Measurements from ENCODE around the gene TLCD3B.
"Not testable (repeated sequence)": the region's sequence is repeated elsewhere in the genome, so short reads cannot be mapped to it uniquely, and the experiment has no call there.

The TLCD3B gene

GRCh38 chr16:30025574-30025973 is 5.5 kb downstream of the TLCD3B start:
- no peak for DNase-seq (ENCODE audit: low spot score)

- DNase-seq (ENCODE audit: low spot score), result no peak
Measured at GRCh38 chr16:30025156-30025555, 5.9 kb downstream of the TLCD3B start.

- no peak for DNase-seq (ENCODE audit: low spot score)
Measured at GRCh38 chr16:30024451-30024850, 6.6 kb downstream of the TLCD3B start.

- DNase-seq (ENCODE audit: low spot score), result no peak
Measured at GRCh38 chr16:30023586-30023985, 7.5 kb downstream of the TLCD3B start.

GRCh38 chr16:30022887-30023286 is 8.2 kb downstream of the TLCD3B start, which contains the start of gene C16orf92:
TSS of gene C16orf92 (plus strand) at chr16:30023198. CDS start at chr16:30023341, 143 bp downstream.
- no peak for DNase-seq (ENCODE audit: low spot score)

- DNase-seq (ENCODE audit: low spot score), result no peak
Measured at GRCh38 chr16:30018731-30019158, 12.3 kb downstream of the TLCD3B start.

GRCh38 chr16:30017937-30018336 is 13.1 kb downstream of the TLCD3B start:
- DNase-seq (ENCODE audit: low spot score), result not testable (repeated sequence)

GRCh38 chr16:30017277-30017656 is 13.8 kb downstream of the TLCD3B start:
- DNase-seq (ENCODE audit: low spot score), result no peak

- DNase-seq (ENCODE audit: low spot score), result no peak
Measured at GRCh38 chr16:30016555-30017276, 14.4 kb downstream of the TLCD3B start.

GRCh38 chr16:30015450-30015849 is 15.6 kb downstream of the TLCD3B start:
- not testable (repeated sequence) for DNase-seq (ENCODE audit: low spot score)

- DNase-seq (ENCODE audit: low spot score), result peak; percentile 46
Measured at GRCh38 chr16:30012598-30012997, 18.5 kb downstream of the TLCD3B start.

- DNase-seq (ENCODE audit: low spot score), result peak; percentile 58
Measured at GRCh38 chr16:30011714-30012504, 19.2 kb downstream of the TLCD3B start.

GRCh38 chr16:30010844-30011713 is 20.0 kb downstream of the TLCD3B start, which contains the start of gene DOC2A:
TSS of gene DOC2A (minus strand) at chr16:30011027. CDS start at chr16:30010222, 805 bp downstream.
- peak; percentile 61 for DNase-seq (ENCODE audit: low spot score)

GRCh38 chr16:30009990-30010843 is 20.9 kb downstream of the TLCD3B start:
- no peak for DNase-seq (ENCODE audit: low spot score)

- no peak for DNase-seq (ENCODE audit: low spot score)
Measured at GRCh38 chr16:30009085-30009862, 21.8 kb downstream of the TLCD3B start.

- DNase-seq (ENCODE audit: low spot score), result no peak
Measured at GRCh38 chr16:30007378-30007895, 23.6 kb downstream of the TLCD3B start.

GRCh38 chr16:30006659-30007377 is 24.3 kb downstream of the TLCD3B start:
- DNase-seq (ENCODE audit: low spot score), result no peak

GRCh38 chr16:30006095-30006473 is 25.0 kb downstream of the TLCD3B start:
- DNase-seq (ENCODE audit: low spot score), result no peak

GRCh38 chr16:30005341-30006094 is 25.6 kb downstream of the TLCD3B start:
- DNase-seq (ENCODE audit: low spot score), result no peak

Data from left forelimb (tissue), 1 donor.